Measurements from ENCODE around the gene PILRB. TPM values are rescaled to one million over a fixed set of nuclear protein-coding genes. Genes with fewer than 3 reads are reported as not detected.
"Not testable (repeated sequence)": the region's sequence is repeated elsewhere in the genome, so short reads cannot be mapped to it uniquely, and the experiment has no call there.

Gene PILRB
- total RNA-seq, 2 experiments from 2014 or later, result 29.9 to 36.7 TPM

- CTCF ChIA-PET, result interaction anchor here (0.7 to 1.7 kb wide), 2 partner anchors 25 to 35 kb away, joined by 4 to 7 read pairs; no protein-coding TSS in a partner anchor
These were observed 14.3 kb downstream of the PILRB start for GRCh38 chr7:100372256-100372655.

GRCh38 chr7:100372694-100373093, 14.8 kb downstream of the PILRB start:
- POLR2A ChIA-PET, result no interaction called here
- CTCF ChIA-PET, result interaction anchor here (1.7 kb wide), 1 partner anchor 35 kb away, joined by 7 read pairs; no protein-coding TSS in a partner anchor

More at GRCh38 chr7:100372256-100372655, 14.3 kb downstream of the PILRB start:
- POLR2A ChIA-PET, result no interaction called here

GRCh38 chr7:100373261-100373831, 15.4 kb downstream of the PILRB start, which contains the start of gene PILRA:
PILRA (plus strand) TSS chr7:100373487; CDS start chr7:100373657, 170 bp downstream.
- ChIA-PET CTCF (interaction anchor here (1.7 kb wide), 1 partner anchor 34 kb away, joined by 7 read pairs; no protein-coding TSS in a partner anchor), POLR2A (no interaction called here)

- CTCF ChIA-PET, result interaction anchor here (1.0 to 1.5 kb wide), 3 partner anchors 10 to 34 kb away, joined by 4 to 5 read pairs (median 4); no protein-coding TSS in a partner anchor
- POLR2A ChIA-PET, result not testable (repeated sequence)
These were observed 16.1 kb downstream of the PILRB start for GRCh38 chr7:100373870-100374598.

GRCh38 chr7:100374601-100375000, 16.7 kb downstream of the PILRB start:
- ChIA-PET POLR2A (interaction anchor here (0.5 kb wide), 1 partner anchor 344 kb away, joined by 3 read pairs; no protein-coding TSS in a partner anchor), CTCF (interaction anchor here (1.0 to 1.5 kb wide), 3 partner anchors 9 to 33 kb away, joined by 4 to 5 read pairs (median 4); no protein-coding TSS in a partner anchor)

- ChIA-PET CTCF (no interaction called here), POLR2A (no interaction called here)
These were observed 18.1 kb downstream of the PILRB start for GRCh38 chr7:100376066-100376465.

GRCh38 chr7:100378114-100378755, 20.3 kb downstream of the PILRB start:
- ChIA-PET POLR2A (no interaction called here), CTCF (no interaction called here)

GRCh38 chr7:100380196-100380595, 22.3 kb downstream of the PILRB start:
- ChIA-PET POLR2A (interaction anchor here (0.7 kb wide), 1 partner anchor 27 kb away, joined by 3 read pairs; no protein-coding TSS in a partner anchor), CTCF (interaction anchor here (0.9 kb wide), 1 partner anchor 20 kb away, joined by 5 read pairs; no protein-coding TSS in a partner anchor)

GRCh38 chr7:100381531-100382233, 23.8 kb downstream of the PILRB start:
- ChIA-PET CTCF (interaction anchor here (0.5 to 1.5 kb wide), 3 partner anchors 16 to 183 kb away, joined by 3 to 4 read pairs (median 4); no protein-coding TSS in a partner anchor), POLR2A (interaction anchor here (0.7 kb wide), 1 partner anchor 13 kb away, joined by 5 read pairs; no protein-coding TSS in a partner anchor)

GRCh38 chr7:100382234-100382853, 24.4 kb downstream of the PILRB start:
- POLR2A ChIA-PET, result not testable (repeated sequence)

GRCh38 chr7:100384628-100385294, 26.8 kb downstream of the PILRB start:
- POLR2A ChIA-PET, result no interaction called here
- CTCF ChIA-PET, result interaction anchor here (1.1 kb wide), 1 partner anchor 19 kb away, joined by 3 read pairs; no protein-coding TSS in a partner anchor

More at GRCh38 chr7:100382234-100382853, 24.4 kb downstream of the PILRB start:
- CTCF ChIA-PET, result interaction anchor here (0.5 to 1.5 kb wide), 3 partner anchors 17 to 184 kb away, joined by 3 to 4 read pairs (median 4); no protein-coding TSS in a partner anchor

GRCh38 chr7:100386940-100387339, 29.0 kb downstream of the PILRB start:
- ChIA-PET POLR2A (no interaction called here), CTCF (no interaction called here)

- ChIA-PET CTCF (no interaction called here), POLR2A (no interaction called here)
These were observed 29.8 kb downstream of the PILRB start for GRCh38 chr7:100387695-100388094.

GRCh38 chr7:100389437-100390088, 31.6 kb downstream of the PILRB start:
- ChIA-PET POLR2A (no interaction called here), CTCF (no interaction called here)

GRCh38 chr7:100390286-100391009, 32.5 kb downstream of the PILRB start:
- ChIA-PET POLR2A (no interaction called here), CTCF (no interaction called here)

GRCh38 chr7:100393233-100393905, 35.5 kb downstream of the PILRB start:
- POLR2A ChIA-PET, result interaction anchor here (0.6 kb wide), 1 partner anchor 27 kb away, joined by 4 read pairs; no protein-coding TSS in a partner anchor

GRCh38 chr7:100394077-100394476, 36.2 kb downstream of the PILRB start:
- ChIA-PET CTCF (no interaction called here), POLR2A (no interaction called here)

More at GRCh38 chr7:100393233-100393905, 35.5 kb downstream of the PILRB start:
- CTCF ChIA-PET, result no interaction called here
